Activated T-cell treated with anti-CD3 and anti-CD28 coated beads, Interleukin-2, amount 50 U/mL, for 48 hours (primary cell): Measurements from ENCODE around the gene CCL21.
"Not testable (repeated sequence)": the region's sequence is repeated elsewhere in the genome, so short reads cannot be mapped to it uniquely, and the experiment has no call there.

ENCODE experiments used
- DNase-seq, 2 experiments: peaks; one replicate each; pipeline ENCODE4 v3.0.0-alpha.2; 2020

CCL21 gene, protein sequence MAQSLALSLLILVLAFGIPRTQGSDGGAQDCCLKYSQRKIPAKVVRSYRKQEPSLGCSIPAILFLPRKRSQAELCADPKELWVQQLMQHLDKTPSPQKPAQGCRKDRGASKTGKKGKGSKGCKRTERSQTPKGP

GRCh38 chr9:34710023-34710422 lies at the start of gene CCL21:
Gene CCL21 (minus strand): TSS chr9:34710136. CDS start chr9:34710066, 70 bp downstream.
- no peak for DNase-seq

GRCh38 chr9:34759432-34760134 lies 49.6 kb upstream of the CCL21 start:
- DNase-seq: no peak

GRCh38 chr9:34750320-34750719 lies 40.4 kb upstream of the CCL21 start:
- DNase-seq: not testable (repeated sequence)

DNA sequence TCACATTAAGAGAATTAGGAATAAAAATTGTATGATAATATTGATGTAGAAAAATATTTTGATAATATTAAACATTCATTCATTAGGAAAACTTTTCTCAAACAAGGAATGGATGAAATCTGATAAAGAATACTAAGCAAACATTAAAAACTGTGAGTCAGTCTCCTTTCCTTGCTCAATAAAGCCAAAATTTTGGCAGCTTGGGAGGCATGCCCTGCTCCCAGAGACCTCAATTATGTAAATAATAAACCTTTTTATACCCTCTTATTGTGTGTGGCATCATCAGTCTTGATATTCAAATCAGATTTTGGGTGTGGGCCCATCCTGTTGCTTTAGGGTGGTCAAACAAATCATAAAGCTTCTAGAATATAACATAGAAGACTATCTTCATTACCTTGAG lies 36.6 kb upstream of the CCL21 start:
- DNase-seq: no peak

DNA sequence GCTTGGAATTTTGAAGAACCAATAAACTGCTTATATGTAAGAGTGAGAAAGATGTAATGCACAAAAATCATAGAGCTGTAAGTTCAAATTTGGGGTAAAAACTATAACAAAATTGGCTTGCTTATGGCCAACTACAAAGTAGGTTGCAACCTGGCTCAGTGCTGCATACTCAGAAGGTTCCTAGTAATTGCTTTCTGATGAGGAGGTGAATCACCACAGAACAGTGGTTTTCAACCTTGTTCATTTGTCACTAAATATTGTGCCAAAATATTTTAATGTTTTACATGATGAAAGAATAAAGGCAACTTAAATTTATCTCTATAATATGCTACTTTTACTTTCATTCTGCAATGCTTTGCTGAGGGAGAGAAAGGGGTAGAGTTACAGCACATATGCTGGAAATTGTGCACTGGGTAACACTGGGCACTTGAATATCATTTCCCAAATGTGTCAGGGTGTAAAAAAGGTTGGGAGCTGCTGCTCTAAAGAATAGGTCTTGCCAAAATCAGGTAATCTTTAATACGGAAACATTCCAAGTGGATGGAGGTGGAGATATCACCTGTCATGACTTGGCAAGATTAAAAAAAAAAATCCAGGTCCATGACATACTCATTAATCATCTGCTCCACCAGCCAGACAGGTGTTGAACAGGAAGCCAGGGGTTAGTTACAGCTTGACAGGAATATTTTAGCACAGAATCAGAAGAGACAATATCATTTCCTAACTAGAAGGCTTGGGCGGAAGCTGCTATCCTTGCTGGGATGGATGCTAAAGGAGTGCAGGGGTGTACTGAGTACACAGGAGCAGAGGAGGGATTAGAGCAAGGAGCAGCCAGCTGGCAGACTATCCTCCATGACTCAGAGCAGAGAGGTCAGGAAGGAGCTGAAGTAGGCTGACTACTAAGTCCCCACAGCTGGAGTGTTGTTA lies 34.6 kb upstream of the CCL21 start:
- DNase-seq: no peak

GRCh38 chr9:34742710-34743109 lies 32.8 kb upstream of the CCL21 start:
- DNase-seq: no peak

GRCh38 chr9:34741628-34742027 lies 31.7 kb upstream of the CCL21 start:
- no peak for DNase-seq

- DNase-seq: not testable (repeated sequence)
Measured at GRCh38 chr9:34740176-34740575, 30.2 kb upstream of the CCL21 start.

DNA sequence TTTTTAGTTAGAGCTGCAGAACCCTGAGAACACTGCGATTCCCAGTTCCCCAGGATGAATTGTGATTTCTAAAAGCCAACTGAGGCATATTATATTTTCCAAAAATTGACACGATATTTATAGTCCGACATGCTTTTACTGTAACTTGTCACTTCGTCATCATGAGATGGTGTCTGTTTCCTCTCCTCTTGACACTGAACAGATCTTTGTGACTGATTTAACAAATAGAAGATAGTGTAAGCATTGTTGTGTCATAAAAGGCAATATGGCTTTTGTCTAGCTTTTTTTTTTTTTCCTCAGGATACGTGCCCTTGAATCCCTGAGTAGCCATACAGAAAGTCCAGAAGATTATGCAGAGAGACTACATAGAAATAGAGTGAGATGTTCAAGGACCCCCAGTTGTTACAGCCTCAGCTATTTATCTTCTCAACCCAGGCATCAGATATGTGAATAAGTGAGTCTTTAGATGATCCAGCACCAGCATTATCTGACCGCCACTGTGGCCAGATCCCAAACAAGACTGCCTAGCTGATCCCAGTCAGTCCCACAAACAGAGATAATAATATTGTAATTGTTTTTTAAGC lies 27.8 kb upstream of the CCL21 start:
- DNase-seq: no peak

- DNase-seq: no peak
Measured at GRCh38 chr9:34734720-34735119, 24.8 kb upstream of the CCL21 start.

GRCh38 chr9:34732886-34733285 lies 22.9 kb upstream of the CCL21 start:
- DNase-seq: no peak

DNA sequence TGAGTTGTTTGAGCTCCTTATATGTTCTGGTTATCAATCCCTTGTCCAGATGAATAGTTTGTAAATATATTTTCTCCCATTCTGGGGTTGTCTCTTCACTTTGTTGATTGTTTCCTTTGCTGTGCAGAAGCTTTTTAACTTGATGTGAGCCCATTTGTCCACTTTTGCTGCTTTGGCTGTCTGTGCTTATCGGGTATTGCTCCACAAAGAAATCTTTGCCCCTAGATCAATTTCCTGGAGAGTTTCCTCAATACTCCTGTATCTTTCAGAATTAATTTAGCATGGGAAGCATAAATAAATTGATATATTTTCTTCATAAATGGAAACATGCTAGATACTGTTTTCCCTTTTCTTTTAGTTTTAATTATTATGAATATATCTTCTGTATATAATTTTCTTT lies 22.5 kb upstream of the CCL21 start:
- DNase-seq: no peak

GRCh38 chr9:34723141-34723540 lies 13.2 kb upstream of the CCL21 start:
- DNase-seq: no peak

GRCh38 chr9:34719769-34720025 lies 9.8 kb upstream of the CCL21 start:
- DNase-seq: not testable (repeated sequence)

DNA sequence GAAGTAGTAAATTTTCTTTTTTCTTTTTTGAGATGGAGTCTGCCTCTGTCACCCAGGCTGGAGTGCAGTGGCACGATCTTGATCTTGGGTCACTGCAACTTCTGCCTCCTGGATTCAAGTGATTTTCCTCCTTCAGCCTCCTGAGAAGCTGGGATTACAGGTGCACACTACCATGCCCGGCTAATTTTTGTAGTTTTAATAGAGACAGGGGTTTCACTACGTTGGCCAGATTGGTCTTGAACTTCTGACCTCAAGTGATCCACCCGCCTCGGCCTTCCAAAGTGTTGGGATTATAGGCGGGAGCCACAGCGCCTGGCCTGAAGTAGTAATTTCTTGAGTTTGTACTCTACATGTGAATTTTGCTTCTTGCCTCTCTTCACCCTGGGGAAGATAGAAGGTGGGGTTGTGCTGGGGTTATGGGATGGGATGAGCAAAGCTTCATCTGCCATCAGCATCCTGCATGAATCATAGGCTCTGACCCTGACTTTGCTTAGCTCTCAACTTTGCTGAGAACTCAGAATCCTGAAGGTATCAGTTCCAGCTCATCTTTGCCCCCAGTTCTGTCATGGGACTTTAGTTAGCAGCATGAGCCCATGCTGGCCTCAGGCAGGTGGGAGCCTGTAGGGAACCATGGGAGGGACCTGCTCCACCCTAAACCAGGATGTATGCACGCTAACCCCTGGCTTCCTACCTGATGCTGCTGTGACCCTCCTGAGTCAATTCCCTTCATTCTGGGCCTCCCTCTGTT lies 9.3 kb upstream of the CCL21 start:
- DNase-seq: no peak

GRCh38 chr9:34717996-34718614 lies 8.2 kb upstream of the CCL21 start:
- DNase-seq: no peak

DNA sequence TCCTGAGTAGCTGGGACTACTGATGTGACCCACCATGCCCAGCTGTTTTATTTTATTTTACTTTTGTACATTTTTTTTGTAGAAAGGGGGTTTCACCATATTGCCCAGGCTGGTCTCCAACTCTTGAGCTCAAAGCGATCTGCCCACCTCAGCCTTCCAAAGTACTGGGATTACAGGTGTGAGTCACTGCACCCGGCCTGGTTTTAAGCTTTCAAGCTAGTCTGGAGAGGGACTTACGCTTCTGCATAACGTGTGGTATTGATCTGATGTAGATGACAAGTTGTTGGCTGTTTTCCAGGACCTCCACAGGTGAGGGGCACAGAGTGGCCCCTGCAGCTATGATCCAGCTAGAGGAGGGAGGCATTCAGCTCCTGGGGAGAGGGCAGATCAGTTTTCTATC lies 6.8 kb upstream of the CCL21 start:
- DNase-seq: no peak

DNA sequence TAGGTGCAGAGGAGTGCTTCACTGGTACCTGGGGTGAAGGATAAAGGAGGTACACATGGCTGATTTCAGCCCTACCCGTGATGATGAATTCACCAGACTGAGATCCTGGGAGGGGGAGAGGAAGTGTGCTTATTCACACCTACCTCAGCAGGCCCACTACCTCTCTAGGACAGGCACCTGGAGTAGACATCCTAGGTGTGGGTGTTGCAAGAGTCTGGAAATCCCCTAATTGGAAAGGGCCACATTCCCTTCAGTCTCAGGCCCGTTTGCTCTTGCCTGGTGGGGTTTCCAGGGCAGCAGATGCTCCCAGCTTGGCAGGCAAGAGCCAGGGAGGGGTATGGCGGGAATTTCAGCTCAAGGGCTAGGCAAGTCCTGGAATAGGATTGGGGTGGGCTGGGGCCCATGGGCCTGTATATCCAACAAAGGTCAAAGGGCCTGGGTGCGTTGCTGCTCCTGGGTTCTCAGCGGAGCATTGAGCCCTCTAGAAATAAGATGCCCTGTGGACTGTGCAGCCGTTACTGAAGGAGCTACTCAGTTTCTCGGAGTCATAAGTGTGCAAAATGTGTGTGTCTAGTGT lies 5.8 kb upstream of the CCL21 start:
- DNase-seq: no peak

DNA sequence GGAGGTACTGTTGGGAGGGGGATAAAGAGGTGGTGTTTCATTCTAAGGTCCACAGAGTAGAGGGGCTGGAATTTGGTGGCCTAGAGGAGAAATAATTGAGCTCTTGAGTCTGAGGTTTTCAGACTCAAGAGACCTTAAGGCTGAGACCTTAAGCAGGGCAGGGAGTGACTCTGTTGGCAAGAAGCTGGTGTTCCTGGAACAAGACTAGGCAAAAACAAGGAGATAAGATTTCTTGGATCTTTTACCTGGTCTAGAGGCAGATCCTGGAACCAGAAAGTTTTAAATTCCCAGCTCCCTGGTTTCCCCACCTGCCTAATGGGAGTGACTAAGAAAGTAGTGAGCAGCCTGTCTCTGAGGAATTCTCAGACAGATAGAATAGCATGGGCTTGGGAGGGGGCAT lies 4.1 kb upstream of the CCL21 start:
- no peak for DNase-seq

DNA sequence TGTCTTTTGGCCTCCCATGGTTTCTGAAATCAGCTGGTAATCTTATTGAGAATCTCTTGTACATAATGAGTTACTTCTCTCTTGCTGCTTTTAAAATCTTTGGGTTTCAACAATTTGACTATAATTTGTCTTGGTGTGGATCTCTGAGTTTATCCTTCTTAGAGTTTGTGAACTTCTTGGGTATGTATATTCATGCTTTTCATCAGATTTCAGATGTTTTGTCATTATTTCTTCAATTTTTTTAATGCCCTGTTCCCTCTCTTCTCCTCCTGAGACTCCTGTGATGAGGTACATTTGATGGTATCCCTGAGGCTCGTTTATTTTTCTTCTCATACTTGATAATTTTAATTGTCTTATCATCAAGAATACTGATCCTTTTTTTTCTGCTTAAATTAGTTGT lies 2.2 kb upstream of the CCL21 start:
- no peak for DNase-seq

DNA sequence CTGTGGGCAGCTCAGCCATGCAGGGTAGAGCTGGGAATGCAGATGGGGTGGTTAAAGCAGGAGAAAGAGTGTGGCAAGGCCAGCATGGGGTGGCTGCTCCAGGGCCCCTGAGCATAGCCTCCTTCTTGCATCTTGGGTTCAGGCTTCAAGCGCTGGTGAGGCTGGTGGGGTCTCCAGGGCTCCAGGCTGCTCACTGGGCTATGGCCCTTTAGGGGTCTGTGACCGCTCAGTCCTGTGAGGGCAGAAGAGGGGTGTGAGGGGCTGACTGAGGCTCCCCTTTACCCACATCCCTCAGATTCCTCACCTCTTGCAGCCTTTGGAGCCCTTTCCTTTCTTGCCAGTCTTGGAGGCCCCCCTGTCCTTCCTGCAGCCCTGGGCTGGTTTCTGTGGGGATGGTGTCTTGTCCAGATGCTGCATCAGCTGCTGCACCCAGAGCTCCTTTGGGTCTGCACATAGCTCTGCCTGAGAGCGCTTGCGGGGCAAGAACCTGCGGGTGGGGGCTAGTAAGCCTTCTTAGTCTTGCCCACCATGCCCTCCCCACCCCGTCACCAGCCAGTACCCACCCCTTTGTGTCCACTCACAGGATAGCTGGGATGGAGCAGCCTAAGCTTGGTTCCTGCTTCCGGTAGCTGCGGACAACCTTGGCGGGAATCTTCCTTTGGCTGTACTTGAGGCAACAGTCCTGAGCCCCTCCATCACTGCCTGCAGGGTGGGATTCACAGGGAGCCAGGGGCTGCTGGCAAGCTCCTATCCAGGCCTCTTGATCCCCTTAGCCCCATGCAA lies 549 bp downstream of the CCL21 start:
- no peak for DNase-seq
